Esophagus muscularis mucosa (tissue), 4 donors: ENCODE results near the gene TEAD1.

Source experiments
- CTCF ChIP-seq, 3 experiments: fragments of 200-600 bp in 2 of 3; fragments of 450-650 bp in 1 of 3; sonication (generic) in 2 of 3; IDR thresholded peaks; one replicate each; pipeline ENCODE4 v1.5.1; 2017 to 2019; ENCODE audit warnings: antibody characterized with exemption in 3 of 3, mild to moderate bottlenecking in 2 of 3, moderate library complexity in 1 of 3
- EP300 ChIP-seq: sonication (generic); formaldehyde crosslinking; IDR thresholded peaks from one replicate; pipeline ENCODE4 v1.6.1; 2017; ENCODE audit warnings: antibody characterized with exemption
- POLR2A ChIP-seq: fragments of 450-650 bp; IDR thresholded peaks from one replicate; pipeline ENCODE4 v1.6.1; 2017; ENCODE audit warnings: antibody characterized with exemption, moderate library complexity, mild to moderate bottlenecking, low read depth
- POLR2AphosphoS5 ChIP-seq, 2 donors: sonication (generic); formaldehyde crosslinking; IDR thresholded peaks; one replicate each; pipeline ENCODE4 v1.6.1; 2017; ENCODE audit warnings: antibody characterized with exemption in 2 of 2

- TF ChIP-seq POLR2A (no peak), CTCF (IDR thresholded peaks at IDR 0.05) (no peak), EP300 (no peak), POLR2AphosphoS5 (IDR thresholded peaks at IDR 0.05) (no peak)
Observed at GRCh38 chr11:12683874-12684273, 9.7 kb downstream of the TEAD1 start.
